Loucy (cell line): ENCODE data around the gene SAGE1.
"Not testable (repeated sequence)": the region's sequence is repeated elsewhere in the genome, so short reads cannot be mapped to it uniquely, and the experiment has no call there.

Experiments
- H2AFZ ChIP-seq: fragments of 200-600 bp; sonication (generic); 2 replicates; pipeline ENCODE4 v1.6.0; 2016; ENCODE audit warnings: antibody characterized with exemption, mild to moderate bottlenecking, low read length, moderate library complexity
- H3F3A ChIP-seq: fragments of 200-600 bp; 2 replicates; pipeline ENCODE4 v1.6.0; 2016; ENCODE audit warnings: antibody characterized with exemption, low read depth, mild to moderate bottlenecking
- H3K27me3 ChIP-seq: fragments of 200-600 bp; sonication (generic); 2 replicates; pipeline ENCODE4 v1.6.1; 2014; ENCODE audit warnings: low read length, mild to moderate bottlenecking; ENCODE audit not compliant: insufficient read depth, poor library complexity, severe bottlenecking
- H3K36me3 ChIP-seq: fragments of 200-600 bp; sonication (generic); 2 replicates; pipeline ENCODE4 v1.6.1; 2016; ENCODE audit warnings: low read length; ENCODE audit not compliant: insufficient read depth
- H3K4me1 ChIP-seq: fragments of 200-600 bp; sonication (generic); 2 replicates; pipeline ENCODE4 v1.5.1; 2014; ENCODE audit warnings: low read length, mild to moderate bottlenecking; ENCODE audit not compliant: insufficient read depth, poor library complexity, severe bottlenecking
- H3K4me2 ChIP-seq: fragments of 200-600 bp; sonication (generic); 2 replicates; pipeline ENCODE4 v1.6.0; 2014; ENCODE audit warnings: antibody characterized with exemption, low read length, low read depth, mild to moderate bottlenecking; ENCODE audit not compliant: poor library complexity, severe bottlenecking
- H3K4me3 ChIP-seq: fragments of 200-600 bp; sonication (generic); 2 replicates; pipeline ENCODE4 v1.5.1; 2014; ENCODE audit warnings: low read length, mild to moderate bottlenecking, mixed read lengths; ENCODE audit not compliant: poor library complexity, severe bottlenecking
- H3K79me2 ChIP-seq: fragments of 200-600 bp; sonication (generic); 2 replicates; pipeline ENCODE4 v1.6.1; 2014; ENCODE audit warnings: low read length; ENCODE audit not compliant: insufficient read depth
- H3K9ac ChIP-seq: fragments of 200-600 bp; sonication (generic); 2 replicates; pipeline ENCODE4 v1.6.0; 2014; ENCODE audit warnings: mild to moderate bottlenecking, low read depth, low read length, moderate library complexity; ENCODE audit not compliant: poor library complexity, severe bottlenecking
- H3K9me2 ChIP-seq: fragments of 200-600 bp; sonication (generic); replicated peaks from 2 replicates; pipeline ENCODE4 v1.6.1; 2016; ENCODE audit warnings: low read depth, low read length, mixed read lengths
- H3K9me3 ChIP-seq: fragments of 200-600 bp; sonication (generic); 2 replicates; pipeline ENCODE4 v1.6.1; 2014; ENCODE audit warnings: mild to moderate bottlenecking, antibody characterized with exemption, low read length, low read depth; ENCODE audit not compliant: insufficient read depth
- H4K20me1 ChIP-seq: fragments of 200-600 bp; sonication (generic); 2 replicates; pipeline ENCODE4 v1.6.0; 2014; ENCODE audit warnings: antibody characterized with exemption, low read length, mild to moderate bottlenecking; ENCODE audit not compliant: insufficient read depth, poor library complexity, severe bottlenecking
- EZH2phosphoT487 ChIP-seq: fragments of 200-600 bp; IDR thresholded peaks from 2 replicates; pipeline ENCODE4 v1.6.1; 2018; ENCODE audit warnings: antibody characterized with exemption, mild to moderate bottlenecking, moderate library complexity, borderline replicate concordance
- TF ChIP-seq, protein P1 (sequence below): fragments of 200-600 bp; sonication (generic); conservative IDR thresholded peaks from 2 replicates; pipeline ENCODE4 v1.5.1; 2014; ENCODE audit warnings: mild to moderate bottlenecking, antibody characterized with exemption, low read length

The SAGE1 gene

DNA sequence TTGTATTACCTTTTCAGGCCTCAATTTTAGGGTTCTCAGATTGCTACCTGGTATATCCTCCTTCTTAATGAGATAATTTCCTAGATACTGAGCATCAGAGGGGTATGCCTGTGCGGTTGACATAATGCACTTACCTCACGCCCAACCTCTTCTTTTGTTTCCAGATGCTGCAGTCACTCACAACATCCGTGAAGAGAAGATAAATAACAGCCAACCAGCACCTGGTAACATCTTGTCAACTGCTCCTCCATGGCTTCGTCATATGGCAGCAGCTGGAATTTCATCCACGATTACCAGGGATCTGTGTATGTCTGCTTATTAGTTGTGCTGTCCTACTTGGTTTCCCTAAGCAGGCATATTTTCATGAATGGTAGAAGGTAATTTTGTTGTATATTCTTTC lies 16.7 kb downstream of the SAGE1 start:
- no peaks in the 10 kb centered on the region for H3K79me2 ChIP-seq
- no peaks in the 10 kb centered on the region for H3K9me2 ChIP-seq
- H3F3A ChIP-seq, result no peaks in the 10 kb centered on the region
- no peaks in the 10 kb centered on the region for H3K27me3 ChIP-seq
- H2AFZ ChIP-seq, result no peak overlapping the region
- H3K9ac ChIP-seq, result no peak overlapping the region
- no peaks in the 10 kb centered on the region for H3K36me3 ChIP-seq
- H3K4me1 ChIP-seq, result no peaks in the 10 kb centered on the region
- H4K20me1 ChIP-seq, result no peaks in the 10 kb centered on the region
- no peaks in the 10 kb centered on the region for H3K9me3 ChIP-seq
- H3K4me3 ChIP-seq, result no peak overlapping the region
- no peak overlapping the region for H3K4me2 ChIP-seq
- no peak for TF ChIP-seq EZH2phosphoT487
- TF ChIP-seq, protein P1, sequence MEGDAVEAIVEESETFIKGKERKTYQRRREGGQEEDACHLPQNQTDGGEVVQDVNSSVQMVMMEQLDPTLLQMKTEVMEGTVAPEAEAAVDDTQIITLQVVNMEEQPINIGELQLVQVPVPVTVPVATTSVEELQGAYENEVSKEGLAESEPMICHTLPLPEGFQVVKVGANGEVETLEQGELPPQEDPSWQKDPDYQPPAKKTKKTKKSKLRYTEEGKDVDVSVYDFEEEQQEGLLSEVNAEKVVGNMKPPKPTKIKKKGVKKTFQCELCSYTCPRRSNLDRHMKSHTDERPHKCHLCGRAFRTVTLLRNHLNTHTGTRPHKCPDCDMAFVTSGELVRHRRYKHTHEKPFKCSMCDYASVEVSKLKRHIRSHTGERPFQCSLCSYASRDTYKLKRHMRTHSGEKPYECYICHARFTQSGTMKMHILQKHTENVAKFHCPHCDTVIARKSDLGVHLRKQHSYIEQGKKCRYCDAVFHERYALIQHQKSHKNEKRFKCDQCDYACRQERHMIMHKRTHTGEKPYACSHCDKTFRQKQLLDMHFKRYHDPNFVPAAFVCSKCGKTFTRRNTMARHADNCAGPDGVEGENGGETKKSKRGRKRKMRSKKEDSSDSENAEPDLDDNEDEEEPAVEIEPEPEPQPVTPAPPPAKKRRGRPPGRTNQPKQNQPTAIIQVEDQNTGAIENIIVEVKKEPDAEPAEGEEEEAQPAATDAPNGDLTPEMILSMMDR, result no peak

DNA sequence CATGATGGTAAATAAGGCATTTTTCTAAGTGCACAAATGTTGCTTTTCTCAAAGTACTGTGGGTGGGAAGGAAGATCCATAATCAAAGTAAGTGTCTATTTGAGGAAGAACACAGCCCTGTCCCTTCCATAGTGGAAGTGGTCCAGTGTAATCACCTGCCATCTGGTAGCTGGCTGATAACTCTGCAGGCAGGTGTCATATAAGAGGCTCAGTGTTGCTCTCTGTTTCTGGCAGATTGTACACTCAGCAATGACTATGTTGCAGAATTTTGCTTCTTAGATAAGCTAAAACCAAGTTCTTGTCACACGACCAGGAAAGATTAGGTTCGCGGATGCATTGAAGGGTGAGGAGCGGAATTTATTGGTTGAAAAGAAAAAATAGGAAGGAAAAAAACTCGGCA lies 20.9 kb downstream of the SAGE1 start:
- Histone ChIP-seq H3F3A (no peaks in the 10 kb centered on the region), H3K79me2 (no peaks in the 10 kb centered on the region), H3K36me3 (no peaks in the 10 kb centered on the region), H3K9me2 (no peaks in the 10 kb centered on the region), H3K9ac (no peak overlapping the region), H3K4me2 (no peak overlapping the region), H3K4me1 (no peaks in the 10 kb centered on the region), H2AFZ (no peak overlapping the region), H3K9me3 (no peaks in the 10 kb centered on the region), H4K20me1 (no peaks in the 10 kb centered on the region), H3K4me3 (no peak overlapping the region), H3K27me3 (no peaks in the 10 kb centered on the region)
- TF ChIP-seq, protein P1, result no peak
- no peak for TF ChIP-seq EZH2phosphoT487

DNA sequence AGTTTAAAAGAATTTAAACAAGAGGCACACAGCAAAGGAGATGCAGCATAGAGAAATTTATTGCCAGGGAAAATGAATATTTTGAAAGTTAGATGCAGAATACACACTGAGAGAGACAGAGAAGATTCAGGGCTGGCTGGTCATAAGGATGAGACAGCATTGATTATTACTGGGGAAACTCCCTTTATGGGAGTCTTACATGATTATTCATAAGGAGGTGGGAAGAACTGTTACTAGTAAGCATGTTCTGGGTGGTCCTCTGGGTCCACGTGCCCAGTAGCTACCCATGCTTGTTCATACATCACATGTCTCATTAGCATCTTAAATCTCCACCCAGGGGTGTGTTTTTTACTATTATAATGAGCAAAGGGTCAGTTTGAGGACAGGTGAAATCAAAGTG lies 27.0 kb downstream of the SAGE1 start:
- H3K4me2 ChIP-seq, H2AFZ ChIP-seq, H4K20me1 ChIP-seq, H3F3A ChIP-seq, H3K36me3 ChIP-seq, H3K9me2 ChIP-seq, H3K9me3 ChIP-seq, H3K4me3 ChIP-seq, H3K79me2 ChIP-seq, H3K4me1 ChIP-seq, H3K27me3 ChIP-seq, H3K9ac ChIP-seq: not testable (repeated sequence)

DNA sequence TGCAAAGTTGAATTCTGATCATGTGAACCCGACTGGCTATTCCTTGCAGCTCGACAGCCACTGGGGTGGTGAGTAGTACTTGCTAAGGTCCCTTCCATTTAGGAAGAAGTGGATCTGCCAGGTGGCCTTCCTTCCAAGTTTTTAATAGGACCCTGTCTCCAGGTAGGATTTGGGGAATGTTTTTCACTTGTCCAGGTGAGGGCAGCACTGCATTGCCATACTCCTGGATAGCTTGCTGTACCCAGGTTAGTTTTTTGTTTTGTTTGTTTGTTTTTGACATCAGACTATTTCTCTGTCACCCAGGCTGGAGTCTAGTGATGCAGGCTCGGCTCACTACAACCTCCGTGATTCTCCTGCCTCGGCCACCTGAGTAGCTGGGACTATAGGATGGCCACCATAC lies 29.8 kb downstream of the SAGE1 start:
- Histone ChIP-seq H2AFZ (no peak overlapping the region), H3K4me3 (no peak overlapping the region), H3K4me2 (no peak overlapping the region), H3K27me3 (no peaks in the 10 kb centered on the region), H3K9me3 (no peaks in the 10 kb centered on the region), H3F3A (no peaks in the 10 kb centered on the region), H3K9me2 (no peaks in the 10 kb centered on the region), H3K79me2 (no peaks in the 10 kb centered on the region), H4K20me1 (no peaks in the 10 kb centered on the region), H3K9ac (no peak overlapping the region), H3K36me3 (no peaks in the 10 kb centered on the region), H3K4me1 (no peaks in the 10 kb centered on the region)
- TF ChIP-seq EZH2phosphoT487, result no peak
- TF ChIP-seq, protein P1, result peak; percentile 38
